DMS 273 treated with DMSO at 0.1 percent for 48 hours (cell line): ENCODE measurements around the gene SOS1.
"Not testable (repeated sequence)": the region's sequence is repeated elsewhere in the genome, so short reads cannot be mapped to it uniquely, and the experiment has no call there.

Experiments
- DNase-seq: peaks from one replicate; lab custom pipeline; 2025; lab: John Stamatoyannopoulos, UW

SOS1 gene

DNA sequence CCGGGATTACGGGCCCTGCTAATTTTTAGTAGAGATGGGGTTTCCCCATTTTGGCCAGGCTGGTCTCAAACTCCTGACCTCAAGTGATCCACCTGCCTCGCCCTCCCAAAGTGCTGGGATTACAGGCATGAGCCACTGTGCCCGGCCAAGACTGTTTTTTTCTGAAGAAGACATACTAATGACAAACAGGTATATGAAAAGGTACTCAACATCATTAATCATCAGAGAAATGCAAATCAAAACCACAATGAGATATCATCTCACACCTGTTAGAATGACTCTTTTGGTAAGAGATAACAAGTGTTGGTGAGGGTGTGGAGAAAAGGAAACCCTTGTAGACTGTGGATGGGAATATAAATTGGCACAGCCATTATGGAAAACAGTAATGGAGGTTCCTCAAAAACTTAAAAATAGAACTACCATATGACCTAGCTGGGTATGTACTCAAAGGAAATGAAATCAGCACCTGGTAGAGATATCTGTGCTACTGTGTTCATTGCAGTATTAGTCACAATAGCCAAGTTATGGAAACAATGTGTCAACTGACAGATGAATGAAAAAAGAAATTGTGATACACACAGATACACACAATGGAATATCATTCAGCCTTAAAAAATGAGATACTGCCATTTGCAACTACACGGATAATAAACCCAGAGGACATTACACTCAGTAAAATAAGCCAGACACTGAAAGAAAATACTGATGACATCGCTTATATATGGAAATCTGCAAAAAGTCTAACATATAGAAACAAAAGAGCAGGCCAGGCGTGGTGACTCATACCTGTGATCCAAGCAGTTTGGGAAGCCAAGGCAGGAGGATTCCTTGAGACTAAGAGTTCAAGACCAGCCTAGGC is 20.8 kb downstream of the SOS1 start:
- DNase-seq, result no peak

DNA sequence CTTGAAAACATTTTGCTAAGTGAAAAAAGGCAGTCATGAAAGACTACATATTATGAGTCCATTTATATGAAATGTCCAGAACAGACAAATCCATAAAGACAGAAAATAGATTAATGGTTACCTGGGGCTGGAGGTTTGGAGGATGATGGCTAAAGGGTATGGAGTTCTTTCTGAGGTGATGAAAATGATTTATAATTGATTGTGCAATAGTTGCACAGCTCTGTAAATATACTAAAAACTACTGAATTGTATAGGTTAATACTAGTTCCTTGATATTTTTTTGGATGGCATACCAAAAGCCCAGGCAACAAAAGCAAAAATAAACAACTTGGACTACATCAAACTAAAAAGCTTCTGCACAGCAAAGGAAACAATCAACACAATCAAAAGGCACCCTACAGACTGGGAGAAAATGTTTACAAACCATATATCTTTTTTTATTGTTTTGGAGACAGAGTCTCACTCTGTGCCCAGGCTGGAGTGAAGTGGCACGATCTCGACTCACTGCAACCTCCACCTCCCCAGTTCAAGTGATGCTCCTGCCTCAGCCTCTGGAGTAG is 21.5 kb downstream of the SOS1 start:
- no peak for DNase-seq

DNA sequence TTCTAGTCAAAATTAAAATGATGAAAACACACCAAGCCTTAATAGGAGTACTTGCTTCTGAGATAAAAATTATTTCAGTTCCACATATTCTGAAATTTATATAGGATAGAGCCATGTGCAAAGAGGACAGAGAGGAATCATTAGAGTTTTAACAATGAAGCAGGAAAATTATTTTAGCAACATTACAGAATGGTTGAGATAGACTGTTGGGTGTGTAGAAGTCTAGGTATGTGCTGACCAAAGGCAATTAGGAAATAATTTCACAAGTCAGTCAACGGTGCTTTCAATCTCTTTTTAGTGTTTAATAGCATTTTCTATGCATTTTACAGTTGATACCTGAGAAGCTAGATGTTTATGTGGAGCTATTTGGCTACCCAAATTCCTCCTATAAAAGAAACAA is 25.2 kb downstream of the SOS1 start:
- DNase-seq, result no peak

DNA sequence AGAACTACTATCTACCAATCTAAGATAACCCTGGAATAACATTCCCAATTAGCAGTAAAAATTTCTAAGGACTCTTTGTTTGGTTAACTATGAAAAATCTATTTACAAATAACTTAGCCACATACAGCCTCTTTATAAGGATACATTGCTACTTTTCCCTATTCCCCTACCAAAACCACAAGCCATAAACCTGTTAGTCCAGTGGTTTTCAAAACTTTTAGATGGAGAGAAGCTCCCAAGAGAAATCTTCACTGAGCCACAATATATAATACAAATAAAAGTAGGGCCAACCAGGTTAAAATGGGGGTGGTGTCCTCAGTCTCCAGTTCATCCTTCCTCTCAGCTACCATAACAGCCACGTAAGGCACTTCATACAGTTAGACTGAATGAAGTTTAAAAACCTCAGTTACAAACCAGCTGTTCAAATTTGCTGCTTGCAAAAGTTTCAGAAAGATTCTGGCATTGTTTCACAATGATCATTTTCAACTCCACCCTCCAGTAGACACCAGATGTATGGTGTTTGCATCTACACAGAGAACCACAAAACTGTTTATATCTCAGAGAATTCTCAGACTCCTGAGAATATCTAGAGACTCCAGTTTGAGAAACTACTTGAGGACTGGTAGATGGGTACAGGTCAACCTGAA is 26.0 kb downstream of the SOS1 start:
- no peak for DNase-seq

DNA sequence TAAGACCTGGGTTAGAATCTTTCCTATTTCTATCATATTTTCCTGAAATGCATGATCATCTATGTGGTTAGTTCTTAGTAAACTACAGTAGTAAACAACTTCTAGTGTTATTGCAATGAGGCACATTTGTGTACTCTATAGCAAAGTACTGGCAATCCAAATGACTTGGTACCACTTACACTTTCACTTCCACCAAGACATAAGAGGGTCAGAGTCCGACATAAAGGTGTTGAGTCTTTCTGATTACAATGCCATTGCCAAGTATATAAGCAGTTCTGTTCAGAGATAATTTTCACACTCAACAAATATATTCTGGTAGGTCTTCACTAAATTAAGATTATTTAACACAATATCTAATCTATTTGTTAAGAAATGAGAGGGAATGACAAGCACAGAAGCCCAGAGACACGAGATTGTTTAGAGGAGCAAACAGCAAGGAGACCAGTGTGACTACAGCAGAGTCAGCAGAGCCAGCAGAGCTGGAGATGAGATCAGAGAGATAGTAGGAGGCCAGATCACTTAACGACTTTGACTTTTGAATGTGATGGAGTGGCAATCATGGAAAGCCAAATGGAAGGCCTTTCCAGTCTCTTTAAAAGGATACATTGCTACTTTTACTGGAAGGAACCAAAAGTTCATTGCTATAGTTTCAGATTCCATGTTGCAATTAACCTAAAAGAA is 27.5 kb downstream of the SOS1 start:
- DNase-seq, result no peak

DNA sequence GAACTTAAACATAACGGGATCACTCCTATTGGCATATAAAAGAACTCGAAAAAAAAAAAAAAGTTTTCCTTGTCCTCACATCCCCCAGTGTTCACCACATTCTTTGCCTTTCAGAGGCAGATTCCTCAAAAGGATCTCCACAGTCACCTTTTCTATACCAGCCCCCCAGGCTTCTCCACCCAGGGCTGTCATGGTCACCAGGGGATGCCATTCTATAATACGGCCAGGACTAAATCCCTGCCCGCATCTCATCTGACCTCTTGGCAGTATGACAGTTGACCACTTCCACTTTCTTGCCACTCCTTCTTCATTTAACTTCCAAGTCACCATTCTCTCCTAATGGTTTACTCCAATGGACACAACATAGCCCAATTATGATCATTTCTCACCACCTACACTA is 29.3 kb downstream of the SOS1 start:
- DNase-seq, result no peak

DNA sequence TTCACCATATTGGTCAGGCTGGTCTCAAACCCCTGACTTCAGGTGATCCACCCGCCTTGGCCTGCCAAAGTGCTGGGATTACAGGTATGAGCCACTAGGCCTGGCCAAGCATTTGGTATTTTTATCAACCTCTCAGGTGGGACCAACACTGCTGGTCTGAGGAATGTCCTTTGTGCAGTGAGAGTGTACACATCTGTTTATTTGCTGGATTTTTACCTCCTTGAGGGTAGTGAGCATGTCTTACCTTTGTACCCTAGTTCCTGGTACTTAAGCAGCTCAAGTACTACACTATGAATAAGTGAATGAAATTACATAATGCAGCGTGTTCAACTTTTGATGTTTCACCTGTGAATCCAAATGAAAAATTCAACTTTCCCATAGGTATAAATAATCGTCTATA is 29.8 kb downstream of the SOS1 start:
- DNase-seq, result no peak

DNA sequence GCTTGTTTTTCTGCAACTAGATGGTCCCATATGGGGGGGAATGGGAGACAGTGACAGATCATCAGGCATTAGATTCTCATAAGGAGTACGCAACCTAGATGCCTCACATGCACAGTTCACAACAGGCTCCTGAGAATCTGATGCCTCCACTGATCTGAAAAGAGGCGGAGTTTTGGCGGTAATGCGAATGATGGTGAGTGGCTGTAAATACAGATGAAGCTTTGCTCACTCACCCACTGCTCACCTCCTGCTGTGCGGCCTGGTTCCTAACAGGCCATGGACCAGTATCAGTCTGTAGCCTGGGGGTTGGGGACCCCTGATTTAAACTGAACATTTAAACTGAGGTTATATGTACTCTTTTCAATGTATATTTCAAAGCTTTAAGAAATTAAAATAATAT is 40.7 kb downstream of the SOS1 start:
- DNase-seq, result no peak

DNA sequence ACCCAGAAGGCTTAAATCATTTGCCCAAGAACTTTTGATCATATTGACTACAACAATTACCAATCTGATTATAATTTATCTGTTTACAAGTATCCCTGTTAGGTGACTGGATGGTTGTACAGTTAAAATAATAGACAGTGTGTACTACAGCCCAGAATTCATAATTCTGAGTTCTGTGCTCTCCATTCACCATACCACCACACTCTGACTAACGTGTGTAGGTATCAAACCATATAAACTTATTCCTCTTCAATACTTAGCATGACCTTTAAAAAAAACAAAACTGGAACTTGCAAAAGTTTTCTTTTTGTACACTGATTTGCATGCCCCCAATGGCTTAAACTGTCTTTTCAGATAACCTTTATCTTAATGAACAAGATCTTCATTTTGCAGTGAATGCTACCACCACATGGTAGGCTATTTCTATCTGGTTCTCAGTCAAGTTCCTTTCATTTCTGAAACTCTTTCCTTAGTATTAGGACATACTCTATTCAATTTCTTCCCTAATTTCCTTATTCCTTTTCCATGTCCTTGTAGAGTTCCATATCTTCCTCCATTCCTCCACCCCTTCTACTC is 50.9 kb downstream of the SOS1 start:
- no peak for DNase-seq

DNA sequence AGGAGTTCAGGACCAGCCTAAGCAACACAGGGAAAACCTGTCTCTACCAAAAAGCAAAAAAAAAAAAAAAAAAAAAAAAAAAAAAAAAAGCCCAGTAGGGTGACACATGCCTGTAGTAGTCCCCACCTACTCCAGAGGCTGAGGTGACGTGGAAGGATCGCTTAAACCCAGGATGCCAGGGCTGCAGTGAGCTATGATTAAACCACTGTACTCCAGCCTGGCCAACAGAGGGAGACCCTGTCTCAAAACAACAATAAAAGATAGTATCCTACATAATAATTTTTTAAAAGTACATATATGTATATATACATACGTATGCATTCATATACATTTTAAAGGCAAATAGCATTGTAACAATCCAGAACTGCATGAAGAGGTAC is 51.7 kb downstream of the SOS1 start:
- DNase-seq, result no peak

DNA sequence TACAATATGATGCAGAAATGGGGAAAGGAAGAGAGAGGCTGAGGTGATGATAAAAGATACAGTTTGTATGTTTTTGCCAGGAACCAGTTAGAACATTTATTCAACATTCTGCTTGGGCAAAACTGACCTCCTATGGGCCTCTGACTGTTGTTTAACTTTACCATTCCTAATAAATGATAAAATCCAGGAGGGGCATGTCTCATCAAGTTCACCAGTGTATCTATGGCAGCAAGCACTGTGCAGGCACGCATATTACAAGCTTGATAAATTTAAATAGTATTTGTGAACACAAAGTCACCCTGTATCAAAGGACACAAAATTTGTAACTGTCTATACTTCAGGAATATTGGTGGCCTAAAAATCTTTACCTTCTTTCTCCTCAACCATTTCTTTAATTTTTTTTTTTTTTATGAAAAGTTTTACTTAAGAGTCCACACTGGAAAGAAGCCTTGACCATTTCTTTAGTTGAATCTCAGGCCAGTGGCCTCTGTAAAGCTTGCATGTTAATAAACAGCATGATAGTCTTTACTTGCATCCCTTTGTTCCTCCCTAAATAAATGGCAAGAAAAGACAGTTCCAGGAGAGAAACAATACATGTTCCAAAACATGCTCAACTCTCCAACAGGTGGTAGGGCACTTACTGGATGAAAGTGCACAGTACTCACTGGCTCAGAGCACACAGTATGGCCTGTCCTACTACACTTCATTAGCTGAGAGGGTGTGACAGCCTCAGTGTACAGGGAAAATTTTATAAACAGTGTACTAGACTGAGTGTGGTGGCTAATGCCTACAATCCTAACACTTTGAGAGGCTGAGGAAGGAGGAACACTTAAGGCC is 52.3 kb downstream of the SOS1 start:
- no peak for DNase-seq

DNA sequence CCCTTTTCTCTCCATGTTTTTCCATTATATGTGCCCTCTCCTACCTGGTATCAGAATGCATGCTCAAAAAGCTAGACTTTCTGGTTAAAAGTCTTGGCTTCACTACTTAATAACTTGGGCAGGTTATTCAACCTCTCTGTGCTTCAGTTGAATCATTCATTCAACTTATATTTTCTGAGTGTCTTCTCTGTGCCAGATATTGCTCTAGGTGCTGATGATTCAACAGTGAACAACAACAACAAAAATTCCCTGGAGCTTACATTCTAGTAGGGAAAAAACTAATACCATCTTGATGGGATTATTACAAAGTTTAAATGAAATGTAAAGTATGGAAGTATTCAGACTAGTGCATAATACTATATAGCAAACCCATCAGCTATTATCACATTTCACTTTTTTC is 55.2 kb downstream of the SOS1 start:
- DNase-seq, result no peak

DNA sequence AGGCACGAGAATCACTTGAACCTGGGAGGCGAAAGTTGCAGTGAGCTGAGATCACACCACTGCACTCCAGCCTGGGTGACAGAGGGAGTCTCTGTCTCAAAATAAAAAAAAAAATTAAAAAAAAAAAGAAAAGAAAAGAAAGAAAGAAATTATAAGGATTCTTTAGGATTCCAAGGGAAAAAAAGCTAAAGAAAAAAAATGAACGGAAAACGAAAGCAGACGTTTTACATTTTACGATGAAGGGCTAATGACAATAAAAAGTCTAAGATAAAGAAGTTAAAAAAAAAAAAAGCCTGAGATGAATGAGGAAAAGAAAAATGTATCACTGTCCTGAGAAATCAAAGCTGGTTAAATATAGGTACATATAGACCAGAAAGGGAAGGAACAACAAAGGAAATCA is 58.5 kb downstream of the SOS1 start:
- no peak for DNase-seq

DNA sequence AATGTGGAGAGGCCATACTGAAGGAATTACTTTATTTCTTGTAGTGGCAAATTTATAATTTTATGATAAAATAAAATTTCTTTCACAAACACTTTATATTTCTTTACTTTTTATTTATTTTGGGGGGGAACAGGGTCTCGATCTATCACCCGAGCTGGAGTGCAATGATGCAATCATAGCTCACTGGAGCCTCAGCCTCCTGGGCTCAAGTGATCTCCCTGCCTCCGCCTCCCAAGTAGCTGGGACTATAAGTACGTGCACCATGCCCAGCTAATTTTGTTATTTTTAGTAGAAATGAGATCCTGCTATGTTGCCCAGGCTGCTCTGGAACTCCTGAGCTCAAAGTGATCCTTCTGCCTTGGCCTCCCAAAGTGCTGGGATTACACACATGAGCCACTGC is 59.6 kb downstream of the SOS1 start:
- DNase-seq, result no peak

DNA sequence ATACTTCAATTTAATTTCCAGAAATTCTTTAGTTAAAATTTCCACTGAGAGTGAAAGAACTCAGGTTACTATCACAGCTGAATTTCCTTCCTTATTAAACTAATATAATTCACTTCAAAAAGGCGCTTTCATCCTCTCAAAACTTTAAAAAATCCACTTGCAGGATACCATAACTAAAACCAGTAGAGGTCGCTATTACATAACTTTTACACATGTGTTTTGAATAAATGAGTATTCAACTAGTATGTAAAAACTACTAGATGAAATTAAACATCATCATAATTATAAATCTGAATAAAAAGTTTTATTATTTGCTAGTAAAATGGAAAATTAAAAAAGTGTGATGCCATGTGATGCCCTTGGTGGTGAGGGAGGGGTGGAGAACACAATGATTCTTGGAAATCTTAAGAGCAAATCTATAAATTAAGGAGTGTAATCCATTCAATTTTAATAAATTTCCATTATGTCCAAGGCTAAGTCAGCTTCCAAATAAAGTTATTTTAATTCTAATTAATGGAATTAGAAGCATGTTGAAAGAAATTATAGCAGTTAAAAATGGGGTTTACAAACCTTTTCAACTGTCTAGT is 61.4 kb downstream of the SOS1 start:
- DNase-seq, result peak; percentile 12

DNA sequence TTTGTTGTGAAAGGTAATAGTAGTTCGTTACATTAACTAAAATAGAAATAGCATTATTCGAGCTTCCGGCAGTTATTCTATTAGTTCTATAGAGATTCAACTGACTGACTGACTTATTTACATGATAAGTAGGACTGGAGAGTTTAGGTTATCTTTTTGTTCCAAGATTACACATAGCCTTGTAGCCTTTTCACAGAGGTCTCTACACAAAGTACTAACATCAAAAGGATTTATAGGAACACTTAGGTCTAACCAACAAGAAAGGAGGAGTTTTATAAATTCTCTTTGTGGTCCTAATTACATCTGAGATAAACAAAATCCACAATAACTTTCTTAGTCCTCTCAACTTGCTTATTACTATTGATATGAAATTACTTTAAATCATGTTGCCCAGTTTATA is 62.8 kb downstream of the SOS1 start:
- DNase-seq, result no peak

DNA sequence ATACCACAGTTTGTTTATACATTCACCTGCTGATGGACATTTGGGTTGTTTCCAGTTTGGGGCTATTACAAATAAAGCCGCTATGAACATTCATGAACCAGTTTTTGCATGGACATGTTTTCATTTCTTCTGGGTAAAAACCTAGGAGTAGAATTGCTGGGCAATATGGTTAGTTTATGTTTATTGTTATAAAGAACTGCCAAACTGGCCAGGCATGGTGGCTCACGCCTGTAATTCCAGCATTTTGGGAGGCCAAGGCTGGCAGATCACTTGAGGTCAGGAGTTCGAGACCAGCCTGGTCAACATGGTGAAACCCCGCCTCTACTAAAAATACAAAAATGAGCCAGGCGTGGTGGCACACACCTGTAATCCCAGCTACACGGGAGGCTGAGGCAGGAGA is 68.2 kb downstream of the SOS1 start:
- not testable (repeated sequence) for DNase-seq

DNA sequence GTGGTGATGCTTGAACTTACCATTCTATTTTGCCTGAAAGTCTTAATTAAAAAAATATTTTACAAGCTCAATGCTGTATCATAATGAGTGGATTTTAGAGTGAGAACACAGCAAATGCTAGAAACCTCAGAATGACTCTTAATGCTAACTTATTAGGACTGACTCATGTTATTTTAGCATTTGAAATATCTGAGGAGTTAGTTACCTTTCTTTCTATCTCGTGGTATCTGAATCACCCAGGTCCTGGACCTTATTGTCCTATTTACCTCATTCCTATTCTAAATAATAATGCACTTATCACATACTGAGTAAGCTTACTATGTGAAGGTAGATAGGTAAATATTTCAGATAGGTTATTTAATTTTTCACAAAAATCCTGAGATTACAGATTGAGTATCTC is 70.7 kb downstream of the SOS1 start:
- DNase-seq, result no peak

DNA sequence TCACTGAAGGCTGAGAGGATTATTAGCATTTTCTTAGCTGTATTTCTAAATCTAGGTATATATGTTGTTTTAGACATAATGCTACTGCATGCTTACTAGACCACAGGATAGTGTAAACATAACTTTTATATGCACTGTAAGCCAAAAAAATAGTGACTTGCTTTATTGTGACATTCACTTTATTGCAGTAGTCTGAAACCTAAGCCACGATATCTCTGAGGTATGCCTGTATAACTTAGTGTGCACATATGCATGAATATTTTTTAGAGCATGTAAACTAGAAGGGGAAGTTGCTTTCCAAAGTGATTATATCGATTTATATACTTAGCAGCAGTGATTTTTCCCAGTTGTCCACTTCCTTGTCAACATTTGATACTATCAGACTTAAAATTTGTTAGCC is 81.8 kb downstream of the SOS1 start:
- no peak for DNase-seq

DNA sequence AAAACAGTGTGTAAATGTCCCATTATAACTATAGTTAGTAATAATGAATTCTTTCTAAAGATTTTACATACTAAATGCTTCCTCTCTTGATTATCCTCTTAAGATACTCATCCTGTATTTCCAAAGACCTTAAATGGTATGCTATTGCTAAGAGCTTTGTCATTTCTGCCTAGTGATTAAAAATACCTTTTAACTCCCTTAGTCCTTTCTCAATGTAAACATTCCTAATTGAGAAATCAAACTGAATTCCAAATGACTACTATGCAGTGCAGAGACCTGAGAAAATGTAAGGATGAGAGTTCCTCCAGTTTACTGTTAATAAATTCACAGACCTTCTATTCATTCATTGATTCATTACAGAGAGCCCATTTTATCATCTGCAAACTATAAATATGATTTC is 86.9 kb downstream of the SOS1 start:
- DNase-seq, result no peak

DNA sequence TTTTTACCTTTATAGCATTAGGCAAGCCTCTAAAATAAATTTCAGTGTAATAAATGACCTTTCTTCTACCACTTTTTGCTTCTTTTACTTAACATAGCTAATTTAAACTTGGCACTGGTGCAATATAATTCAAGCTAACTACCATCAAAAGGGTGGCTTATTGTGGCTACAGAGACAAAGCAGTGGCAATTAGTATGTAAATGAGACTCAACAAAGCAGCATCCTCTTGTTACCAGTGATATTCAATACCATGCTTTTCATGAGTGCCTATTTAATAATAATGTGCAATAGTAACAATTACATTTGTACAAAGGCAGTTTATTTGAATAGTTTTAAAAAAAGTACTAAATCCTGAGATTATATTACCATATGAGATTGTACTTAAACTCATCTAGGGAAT is 93.4 kb downstream of the SOS1 start:
- DNase-seq, result no peak
